Fibroblast of lung (primary cell): ENCODE results near the gene CFAP74.

Experiments used
- EZH2 ChIP-seq: IDR thresholded peaks from 2 replicates; pipeline ENCODE4 v1.5.1; 2012; ENCODE audit warnings: low read length, control low read depth, mild to moderate bottlenecking; ENCODE audit errors: missing control alignments
- TF ChIP-seq, protein P1 (sequence below), 2 donors: IDR thresholded peaks in 1 of 2; conservative IDR thresholded peaks in 1 of 2; 1 replicate in 1 of 2; 2 replicates in 1 of 2; pipeline ENCODE4 v1.5.1; 2011 to 2012; ENCODE audit warnings: low read length in 2 of 2, control low read depth in 1 of 2, inconsistent platforms in 1 of 2, low read depth in 1 of 2, mild to moderate bottlenecking in 1 of 2

DNA sequence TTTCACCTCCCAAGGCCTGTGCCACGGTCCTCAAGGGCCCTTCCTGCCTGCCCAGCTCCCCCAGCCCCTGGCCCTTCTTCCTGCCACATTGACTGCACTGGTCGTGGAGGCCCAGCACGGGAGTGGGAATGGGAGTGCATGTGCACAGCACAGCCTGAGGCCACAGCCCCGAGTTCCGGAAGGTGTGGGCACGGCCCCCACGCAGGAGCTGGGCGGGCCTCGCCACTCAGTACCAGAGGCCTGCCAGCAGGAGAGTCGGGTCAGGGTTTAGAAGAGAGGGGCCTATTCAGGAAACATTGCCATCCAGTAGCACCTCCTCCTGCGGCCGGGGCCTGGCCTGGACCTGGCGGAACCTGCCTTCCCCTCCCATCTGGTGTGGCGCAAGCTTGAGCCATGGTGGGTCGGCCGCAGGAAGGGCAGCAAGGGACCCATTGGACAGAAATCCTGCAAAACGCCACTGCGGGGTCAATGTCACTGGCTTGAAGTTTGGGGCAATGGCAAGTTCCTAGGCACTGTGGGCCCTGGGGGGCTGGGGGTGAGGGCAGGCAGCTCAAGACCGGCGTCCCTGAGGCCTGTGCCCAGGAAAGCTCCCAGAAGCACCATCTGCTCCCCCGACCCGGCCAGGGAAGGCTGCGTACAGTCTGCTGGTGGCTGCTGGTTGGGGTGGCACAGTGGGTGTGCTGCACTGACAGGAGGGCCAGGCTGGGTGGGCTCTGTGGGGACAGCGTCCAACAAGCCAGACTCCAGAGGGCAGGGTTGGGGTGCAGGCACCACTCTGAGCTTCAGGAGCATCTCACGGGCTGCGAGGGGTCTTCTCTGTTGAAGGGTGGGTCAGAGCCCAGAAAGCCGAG, 82.8 kb downstream of the CFAP74 start:
- TF ChIP-seq, protein P1, sequence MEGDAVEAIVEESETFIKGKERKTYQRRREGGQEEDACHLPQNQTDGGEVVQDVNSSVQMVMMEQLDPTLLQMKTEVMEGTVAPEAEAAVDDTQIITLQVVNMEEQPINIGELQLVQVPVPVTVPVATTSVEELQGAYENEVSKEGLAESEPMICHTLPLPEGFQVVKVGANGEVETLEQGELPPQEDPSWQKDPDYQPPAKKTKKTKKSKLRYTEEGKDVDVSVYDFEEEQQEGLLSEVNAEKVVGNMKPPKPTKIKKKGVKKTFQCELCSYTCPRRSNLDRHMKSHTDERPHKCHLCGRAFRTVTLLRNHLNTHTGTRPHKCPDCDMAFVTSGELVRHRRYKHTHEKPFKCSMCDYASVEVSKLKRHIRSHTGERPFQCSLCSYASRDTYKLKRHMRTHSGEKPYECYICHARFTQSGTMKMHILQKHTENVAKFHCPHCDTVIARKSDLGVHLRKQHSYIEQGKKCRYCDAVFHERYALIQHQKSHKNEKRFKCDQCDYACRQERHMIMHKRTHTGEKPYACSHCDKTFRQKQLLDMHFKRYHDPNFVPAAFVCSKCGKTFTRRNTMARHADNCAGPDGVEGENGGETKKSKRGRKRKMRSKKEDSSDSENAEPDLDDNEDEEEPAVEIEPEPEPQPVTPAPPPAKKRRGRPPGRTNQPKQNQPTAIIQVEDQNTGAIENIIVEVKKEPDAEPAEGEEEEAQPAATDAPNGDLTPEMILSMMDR (conservative IDR thresholded peaks at IDR 0.05 in 1 of 2, IDR thresholded peaks at IDR 0.05 in 1 of 2; ENCODE audit: low read depth in 1 of 2, low read length in 2 of 2) = no peak
- TF ChIP-seq EZH2 = no peak
